GM10266 (cell line): ENCODE data around the gene URM1.

Experiments
- DNase-seq: peaks from one replicate; pipeline ENCODE4 v3.0.0; 2012; ENCODE audit errors: extremely low spot score
- CTCF ChIP-seq: IDR thresholded peaks from 2 replicates; pipeline ENCODE4 v1.5.1; 2012; ENCODE audit warnings: mild to moderate bottlenecking, low read depth; ENCODE audit not compliant: control insufficient read depth, insufficient read depth; ENCODE audit errors: missing control alignments

Gene URM1

GRCh38 chr9:128424268-128424780 lies 53.1 kb downstream of the URM1 start:
- TF ChIP-seq CTCF: no peak
- DNase-seq: no peak

- TF ChIP-seq CTCF: no peak
These were observed 57.7 kb downstream of the URM1 start for GRCh38 chr9:128428644-128429512.

GRCh38 chr9:128429513-128430086 lies 58.4 kb downstream of the URM1 start:
- DNase-seq: no peak
- TF ChIP-seq CTCF: no peak

More at GRCh38 chr9:128428644-128429512, 57.7 kb downstream of the URM1 start:
- DNase-seq: no peak

- TF ChIP-seq CTCF: no peak
- DNase-seq: no peak
These were observed 60.0 kb downstream of the URM1 start for GRCh38 chr9:128431207-128431606.

GRCh38 chr9:128434340-128434739 lies 63.2 kb downstream of the URM1 start:
- DNase-seq: no peak
- TF ChIP-seq CTCF: no peak

DNA sequence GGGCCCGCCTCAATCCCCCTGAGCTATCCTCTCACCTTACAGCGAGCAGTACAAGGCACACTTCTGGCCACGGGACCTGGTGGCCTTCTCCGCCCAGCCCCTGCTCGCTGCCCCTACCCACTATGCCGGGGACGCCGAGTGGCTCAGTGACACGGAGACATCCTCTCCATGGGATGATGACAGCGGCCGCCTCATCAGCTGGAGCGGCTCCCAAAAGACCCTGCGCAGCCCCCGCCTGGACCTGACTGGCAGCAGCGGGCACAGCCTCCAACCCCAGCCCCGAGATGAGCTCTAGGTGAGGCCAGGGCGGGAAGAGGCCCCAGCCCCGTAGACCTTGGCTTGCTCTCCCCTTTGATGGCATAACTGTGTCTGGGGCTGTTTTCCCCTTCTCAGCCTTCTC lies 64.4 kb downstream of the URM1 start:
- DNase-seq: no peak
- no peak for TF ChIP-seq CTCF
